IPS-15b (cell line): Measurements from ENCODE around the gene LRRC9.

Source experiments
- H3K27me3 ChIP-seq: one replicate; pipeline ENCODE4 v1.6.1; 2013; ENCODE audit warnings: low read length; ENCODE audit not compliant: control insufficient read depth, insufficient read depth
- H3K36me3 ChIP-seq: one replicate; pipeline ENCODE4 v1.6.1; 2013; ENCODE audit warnings: low read length; ENCODE audit not compliant: control insufficient read depth, insufficient read depth
- H3K4me1 ChIP-seq: one replicate; pipeline ENCODE4 v1.6.1; 2013; ENCODE audit warnings: mild to moderate bottlenecking, low read length; ENCODE audit not compliant: control insufficient read depth, insufficient read depth
- H3K4me3 ChIP-seq: one replicate; pipeline ENCODE4 v1.5.1; 2013; ENCODE audit warnings: low read depth, low read length
- H3K9ac ChIP-seq: one replicate; pipeline ENCODE4 v1.6.1; 2013; ENCODE audit warnings: low read depth, mild to moderate bottlenecking, low read length
- H3K9me3 ChIP-seq: one replicate; pipeline ENCODE4 v1.6.1; 2013; ENCODE audit warnings: mild to moderate bottlenecking, low read length; ENCODE audit not compliant: control insufficient read depth, insufficient read depth

LRRC9 gene

GRCh38 chr14:59959668-59960067 is 39.7 kb downstream of the LRRC9 start:
- Histone ChIP-seq H3K4me3 (no peak overlapping the region), H3K9ac (no peak overlapping the region), H3K27me3 (no peaks in the 10 kb centered on the region), H3K36me3 (no peaks in the 10 kb centered on the region), H3K4me1 (no peaks in the 10 kb centered on the region), H3K9me3 (no peaks in the 10 kb centered on the region)

- Histone ChIP-seq H3K36me3 (no peaks in the 10 kb centered on the region), H3K9me3 (no peaks in the 10 kb centered on the region), H3K4me3 (no peak overlapping the region), H3K9ac (no peak overlapping the region), H3K27me3 (no peaks in the 10 kb centered on the region), H3K4me1 (no peaks in the 10 kb centered on the region)
Observed at GRCh38 chr14:59961518-59962062, 41.6 kb downstream of the LRRC9 start.

DNA sequence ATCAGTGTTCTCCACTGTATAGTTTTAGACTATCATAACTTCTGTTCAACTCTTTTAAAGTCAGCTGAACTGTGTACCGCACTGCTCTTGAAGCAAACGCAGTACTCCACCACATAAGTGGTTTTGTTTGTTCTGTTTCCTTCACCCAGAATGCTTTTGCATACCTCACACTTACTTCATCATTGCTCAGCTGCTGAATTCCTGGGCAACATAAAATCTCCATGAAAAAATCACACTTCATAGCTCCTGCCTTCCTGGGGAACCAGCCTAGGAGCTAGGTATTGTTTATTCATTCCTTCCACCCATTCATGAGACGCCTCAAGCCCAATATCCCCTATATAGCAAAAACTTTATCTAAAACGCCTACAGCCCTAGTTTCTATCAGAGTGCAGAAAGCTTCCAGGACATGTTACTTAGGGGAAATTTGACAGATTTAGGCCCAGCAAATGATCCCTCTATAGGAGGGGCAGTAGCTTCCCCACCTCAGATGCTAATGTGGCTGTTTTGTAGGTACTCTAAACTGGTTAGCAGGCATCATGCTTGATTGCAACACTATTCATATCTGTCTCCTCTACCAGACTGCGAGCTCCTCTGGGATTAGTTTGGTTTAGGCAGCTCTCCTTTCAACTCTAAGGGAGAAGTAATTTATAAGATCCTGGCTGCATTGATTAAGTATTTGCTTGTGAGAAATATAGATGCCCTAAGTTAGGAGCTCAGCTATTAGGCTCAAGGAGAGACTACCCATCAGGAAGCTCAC is 44.5 kb downstream of the LRRC9 start:
- no peaks in the 10 kb centered on the region for H3K36me3 ChIP-seq
- H3K9ac ChIP-seq: no peak overlapping the region
- no peaks in the 10 kb centered on the region for H3K27me3 ChIP-seq
- H3K4me1 ChIP-seq: no peaks in the 10 kb centered on the region
- peak overlapping the region; percentile 44 for H3K4me3 ChIP-seq
- H3K9me3 ChIP-seq: no peaks in the 10 kb centered on the region

- no peaks in the 10 kb centered on the region for H3K27me3 ChIP-seq
- no peaks in the 10 kb centered on the region for H3K4me1 ChIP-seq
- no peak overlapping the region for H3K4me3 ChIP-seq
- H3K36me3 ChIP-seq: no peaks in the 10 kb centered on the region
- no peak overlapping the region for H3K9ac ChIP-seq
- no peaks in the 10 kb centered on the region for H3K9me3 ChIP-seq
Observed at GRCh38 chr14:59969319-59969718, 49.4 kb downstream of the LRRC9 start.

DNA sequence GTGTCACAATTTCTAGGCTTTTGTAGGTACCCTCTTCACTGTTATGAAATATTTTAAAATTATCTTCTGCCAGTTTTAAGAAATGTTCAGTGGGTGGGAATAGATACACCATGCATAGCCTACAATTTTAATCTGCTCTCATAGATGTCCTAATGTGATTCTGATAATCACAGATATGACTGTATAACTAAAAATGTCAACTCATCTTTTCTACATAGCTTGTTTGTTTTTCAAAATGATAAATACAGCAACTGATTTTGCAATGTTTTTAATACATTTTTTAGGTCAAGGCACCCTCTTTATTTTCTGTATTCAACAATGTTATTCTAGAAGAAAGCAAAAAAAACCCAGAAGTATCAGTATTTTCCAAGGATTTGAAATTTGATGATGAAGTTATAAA is 61.6 kb downstream of the LRRC9 start:
- Histone ChIP-seq H3K27me3 (no peaks in the 10 kb centered on the region), H3K4me3 (no peak overlapping the region), H3K36me3 (no peaks in the 10 kb centered on the region), H3K9ac (no peak overlapping the region), H3K9me3 (no peaks in the 10 kb centered on the region), H3K4me1 (no peaks in the 10 kb centered on the region)

DNA sequence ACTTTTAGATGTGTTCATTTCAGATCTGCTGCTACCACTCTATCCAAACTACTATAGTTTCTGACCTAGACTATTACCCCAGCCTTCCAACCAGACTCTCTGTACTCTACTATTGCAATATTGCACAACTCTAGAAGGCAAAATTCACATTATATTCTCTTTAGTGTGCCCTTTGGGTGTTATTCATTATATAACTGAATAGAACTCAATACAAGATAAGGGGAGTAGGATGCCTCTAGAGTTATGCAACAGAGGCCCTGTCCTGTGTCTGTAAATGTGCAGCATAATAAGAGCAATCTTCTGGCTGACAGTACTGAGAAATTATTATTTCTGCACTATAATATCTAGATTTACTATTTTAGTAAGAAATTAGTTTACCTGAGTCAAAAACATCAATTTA is 63.1 kb downstream of the LRRC9 start:
- no peaks in the 10 kb centered on the region for H3K4me1 ChIP-seq
- H3K36me3 ChIP-seq: no peaks in the 10 kb centered on the region
- H3K4me3 ChIP-seq: no peak overlapping the region
- H3K9ac ChIP-seq: no peak overlapping the region
- no peaks in the 10 kb centered on the region for H3K9me3 ChIP-seq
- no peaks in the 10 kb centered on the region for H3K27me3 ChIP-seq

DNA sequence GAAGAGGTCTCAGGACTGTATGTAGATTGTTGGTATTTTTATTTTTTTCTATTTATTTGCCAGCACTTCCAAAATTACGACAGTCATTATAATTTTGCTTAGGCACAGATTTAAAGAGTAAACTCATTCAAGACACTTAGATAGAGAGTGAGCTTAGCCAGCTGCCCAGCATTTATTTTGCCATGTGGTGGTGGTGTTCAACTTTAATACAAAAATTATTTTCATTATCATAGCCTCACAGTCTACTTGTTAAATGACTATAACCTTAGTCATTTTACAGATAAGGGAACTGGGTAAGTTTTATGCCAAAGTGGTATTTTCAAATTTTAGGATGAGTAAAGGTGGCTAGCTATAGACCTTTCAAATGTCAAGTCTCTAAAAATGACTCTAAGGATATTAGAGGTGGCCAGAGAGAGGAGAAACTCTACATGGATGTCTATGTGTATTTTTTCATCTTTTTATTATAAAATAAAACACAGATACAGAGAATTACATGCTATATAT is 66.7 kb downstream of the LRRC9 start:
- Histone ChIP-seq H3K9me3 (no peaks in the 10 kb centered on the region), H3K9ac (no peak overlapping the region), H3K4me3 (no peak overlapping the region), H3K36me3 (no peaks in the 10 kb centered on the region), H3K4me1 (no peaks in the 10 kb centered on the region), H3K27me3 (no peaks in the 10 kb centered on the region)

DNA sequence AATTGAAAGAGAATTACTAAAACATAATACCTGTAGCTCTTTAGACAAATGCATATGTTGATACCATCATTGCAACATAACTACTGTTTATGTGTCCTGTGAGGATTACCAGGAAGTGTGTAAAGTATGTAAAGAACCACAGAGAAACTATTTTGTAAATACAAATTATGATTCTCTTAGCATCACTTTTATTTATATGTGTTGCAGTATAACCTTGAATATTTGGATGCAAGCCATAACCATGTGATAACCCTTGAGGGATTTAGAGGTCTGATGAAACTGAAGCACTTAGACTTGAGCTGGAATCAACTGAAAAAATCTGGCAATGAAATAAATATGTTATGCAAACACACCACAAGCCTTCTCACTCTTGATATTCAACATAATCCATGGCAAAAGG is 77.5 kb downstream of the LRRC9 start:
- H3K9me3 ChIP-seq: no peaks in the 10 kb centered on the region
- H3K4me1 ChIP-seq: no peaks in the 10 kb centered on the region
- H3K27me3 ChIP-seq: no peaks in the 10 kb centered on the region
- no peak overlapping the region for H3K9ac ChIP-seq
- no peak overlapping the region for H3K4me3 ChIP-seq
- no peaks in the 10 kb centered on the region for H3K36me3 ChIP-seq

GRCh38 chr14:59997966-59998365 is 78.0 kb downstream of the LRRC9 start:
- Histone ChIP-seq H3K9ac (no peak overlapping the region), H3K4me1 (no peaks in the 10 kb centered on the region), H3K4me3 (no peak overlapping the region), H3K9me3 (no peaks in the 10 kb centered on the region), H3K27me3 (no peaks in the 10 kb centered on the region), H3K36me3 (no peaks in the 10 kb centered on the region)

DNA sequence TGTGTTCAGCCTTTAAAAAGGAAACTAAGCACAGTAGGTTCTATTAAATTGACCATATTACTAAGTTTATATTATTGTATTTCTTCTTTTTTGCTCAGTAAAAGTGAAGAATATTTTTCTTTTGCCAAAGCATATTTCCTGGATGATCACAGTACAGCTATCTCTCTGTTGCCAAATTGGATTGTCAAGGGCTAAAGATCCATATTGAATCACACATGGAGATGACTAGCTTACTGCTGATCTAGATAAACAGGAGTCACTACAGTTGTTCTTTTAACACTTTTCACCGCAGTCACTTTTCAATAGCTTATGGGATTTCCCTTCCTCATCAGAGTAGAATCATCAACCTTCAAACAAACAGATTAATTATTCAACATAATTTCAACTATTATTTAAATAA is 78.6 kb downstream of the LRRC9 start:
- Histone ChIP-seq H3K9me3 (no peaks in the 10 kb centered on the region), H3K4me1 (no peaks in the 10 kb centered on the region), H3K36me3 (no peaks in the 10 kb centered on the region), H3K27me3 (no peaks in the 10 kb centered on the region), H3K9ac (no peak overlapping the region), H3K4me3 (no peak overlapping the region)

DNA sequence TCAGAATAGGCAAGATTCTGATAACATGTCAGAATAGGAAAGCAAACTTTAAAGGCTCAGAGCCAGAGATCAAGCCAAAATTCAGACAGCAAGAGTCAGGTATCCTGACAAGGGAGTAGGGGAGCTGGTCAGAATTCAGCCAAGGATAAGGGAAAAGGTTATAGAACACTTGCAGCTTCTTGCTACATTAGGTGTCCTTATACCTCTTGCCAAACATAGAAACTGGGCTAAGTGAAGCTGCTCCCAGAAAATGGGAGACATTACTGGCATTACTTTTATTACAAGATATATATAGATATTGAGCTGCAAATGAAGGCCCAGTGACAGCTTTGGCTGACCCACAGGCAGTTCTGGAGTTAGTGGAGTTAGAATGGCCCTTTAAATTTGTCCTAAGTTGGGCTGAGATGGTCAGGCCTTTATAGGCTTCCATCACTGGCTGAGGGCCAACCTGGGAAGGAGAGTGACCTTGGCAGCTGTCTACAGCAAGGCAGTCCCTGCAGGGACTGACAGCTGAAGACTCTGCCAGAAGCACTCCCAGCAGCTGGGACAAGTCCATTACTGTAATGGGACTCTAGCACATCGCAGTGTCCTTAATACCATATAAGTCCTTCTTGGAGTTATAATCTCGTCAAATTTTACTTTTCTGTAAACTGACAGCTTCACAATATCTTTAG is 83.0 kb downstream of the LRRC9 start:
- no peaks in the 10 kb centered on the region for H3K9me3 ChIP-seq
- no peaks in the 10 kb centered on the region for H3K4me1 ChIP-seq
- no peak overlapping the region for H3K9ac ChIP-seq

GRCh38 chr14:60003991-60004390 is 84.0 kb downstream of the LRRC9 start:
- no peaks in the 10 kb centered on the region for H3K4me1 ChIP-seq
- H3K9me3 ChIP-seq: no peaks in the 10 kb centered on the region
- H3K36me3 ChIP-seq: no peaks in the 10 kb centered on the region
- no peaks in the 10 kb centered on the region for H3K27me3 ChIP-seq
- no peak overlapping the region for H3K9ac ChIP-seq
- H3K4me3 ChIP-seq: no peak overlapping the region

More for the DNA sequence above, 83.0 kb downstream of the LRRC9 start:
- H3K36me3 ChIP-seq: no peaks in the 10 kb centered on the region
- no peak overlapping the region for H3K4me3 ChIP-seq
- no peaks in the 10 kb centered on the region for H3K27me3 ChIP-seq
